Liver (tissue), 9 donors: ENCODE results near the gene TJP3. TPM values are rescaled to one million over a fixed set of nuclear protein-coding genes. Genes with fewer than 3 reads are reported as not detected.

Experiments used
- DNase-seq: peaks from one replicate; pipeline ENCODE4 v3.0.0-alpha.2; 2017; ENCODE audit warnings: low spot score
- H3K27ac ChIP-seq, 2 donors: one replicate each; pipeline ENCODE4 v1.7.0; 2013; ENCODE audit warnings: inconsistent platforms in 2 of 2, low read length in 2 of 2, control low read depth in 1 of 2, low read depth in 1 of 2, mild to moderate bottlenecking in 1 of 2
- H3K27me3 ChIP-seq, 4 donors: one replicate each; pipeline versions ENCODE4 v1.6.1 to v1.7.0; 2013; ENCODE audit warnings: low read length in 3 of 4, inconsistent platforms in 1 of 4, mild to moderate bottlenecking in 1 of 4, moderate library complexity in 1 of 4; ENCODE audit not compliant: control insufficient read depth in 4 of 4, insufficient read depth in 4 of 4
- H3K36me3 ChIP-seq, 4 donors: one replicate each; pipeline versions ENCODE4 v1.6.1 to v1.7.0; 2013; ENCODE audit warnings: low read length in 3 of 4, mild to moderate bottlenecking in 3 of 4, low read depth in 1 of 4, moderate library complexity in 1 of 4; ENCODE audit not compliant: control insufficient read depth in 4 of 4, insufficient read depth in 3 of 4
- H3K4me1 ChIP-seq, 4 donors: one replicate each; pipeline versions ENCODE4 v1.6.1 to v1.7.0; 2013; ENCODE audit warnings: low read length in 3 of 4, mild to moderate bottlenecking in 3 of 4, moderate library complexity in 1 of 4; ENCODE audit not compliant: control insufficient read depth in 4 of 4, insufficient read depth in 4 of 4
- H3K4me3 ChIP-seq, 3 donors: one replicate each; pipeline versions ENCODE4 v1.6.1 to v1.7.0; 2013; ENCODE audit warnings: low read length in 3 of 3, control low read depth in 1 of 3, low read depth in 1 of 3, mild to moderate bottlenecking in 1 of 3
- H3K9ac ChIP-seq, 2 donors: one replicate each; pipeline ENCODE4 v1.7.0; 2013; ENCODE audit warnings: low read length in 2 of 2, mild to moderate bottlenecking in 2 of 2, moderate library complexity in 2 of 2, control low read depth in 1 of 2, low read depth in 1 of 2
- H3K9me3 ChIP-seq, 4 donors: one replicate each; pipeline versions ENCODE4 v1.6.1 to v1.7.0; 2013; ENCODE audit warnings: low read length in 3 of 4; ENCODE audit not compliant: control insufficient read depth in 4 of 4
- EGR1 ChIP-seq, 2 donors: IDR thresholded peaks; 2 replicates each; pipeline ENCODE4 v1.6.1; 2016 to 2018; ENCODE audit warnings: antibody characterized with exemption in 2 of 2, low read depth in 2 of 2
- FOXA2 ChIP-seq: IDR thresholded peaks from 2 replicates; pipeline ENCODE4 v1.6.1; 2016; ENCODE audit warnings: antibody characterized with exemption
- GABPA ChIP-seq, 2 donors: IDR thresholded peaks in 1 of 2; conservative IDR thresholded peaks in 1 of 2; 2 replicates each; pipeline ENCODE4 v1.6.1; 2016; ENCODE audit warnings: antibody characterized with exemption in 2 of 2, mild to moderate bottlenecking in 1 of 2, moderate library complexity in 1 of 2
- HNF4A ChIP-seq, 2 donors: conservative IDR thresholded peaks; 2 replicates each; pipeline ENCODE4 v1.6.1; 2016; ENCODE audit warnings: antibody characterized with exemption in 2 of 2, mild to moderate bottlenecking in 2 of 2
- HNF4G ChIP-seq: IDR thresholded peaks from 2 replicates; pipeline ENCODE4 v1.6.1; 2016; ENCODE audit warnings: antibody characterized with exemption
- JUND ChIP-seq, 2 donors: IDR thresholded peaks; 2 replicates each; pipeline ENCODE4 v1.6.1; 2016; ENCODE audit warnings: antibody characterized with exemption in 2 of 2
- MAX ChIP-seq: IDR thresholded peaks from 2 replicates; pipeline ENCODE4 v1.6.1; 2016; ENCODE audit warnings: antibody characterized with exemption
- NR2F2 ChIP-seq: IDR thresholded peaks from 2 replicates; pipeline ENCODE4 v1.6.1; 2016; ENCODE audit warnings: antibody characterized with exemption
- REST ChIP-seq: IDR thresholded peaks from 2 replicates; pipeline ENCODE4 v1.6.1; 2016; ENCODE audit warnings: antibody characterized with exemption, mild to moderate bottlenecking
- RXRA ChIP-seq, 2 donors: IDR thresholded peaks; 2 replicates each; pipeline ENCODE4 v1.6.1; 2017 to 2018; ENCODE audit warnings: antibody characterized with exemption in 2 of 2, mild to moderate bottlenecking in 1 of 2
- SP1 ChIP-seq: IDR thresholded peaks from 2 replicates; pipeline ENCODE4 v1.6.1; 2018; ENCODE audit warnings: antibody characterized with exemption, mild to moderate bottlenecking
- TAF1 ChIP-seq: conservative IDR thresholded peaks from 2 replicates; pipeline ENCODE4 v1.6.1; 2016; ENCODE audit warnings: antibody characterized with exemption, mild to moderate bottlenecking
- YY1 ChIP-seq: IDR thresholded peaks from 2 replicates; pipeline ENCODE4 v1.6.1; 2016; ENCODE audit warnings: antibody characterized with exemption, mild to moderate bottlenecking
- ZBTB33 ChIP-seq: IDR thresholded peaks from 2 replicates; pipeline ENCODE4 v1.6.1; 2016; ENCODE audit warnings: antibody characterized with exemption
- WGBS: extraction: QIAGEN DNeasy Blood & Tissue Kit; methylation state at CpG from one replicate; pipeline ENCODE4 v1.1.7; 2013; 5-methylcytosine and 5-hydroxymethylcytosine counted together
- polyA plus RNA-seq, 2 donors: library from polyadenylated mRNA; stranded (reverse) in 1 of 2; unstranded in 1 of 2; fragments of 200-250 nt in 1 of 2; fragments of >200 nt in 1 of 2; fragmentation: Nextera tagmentation in 1 of 2; extraction: Ambion mirVana in 1 of 2; gene quantifications; one replicate each; pipeline versions ENCODE4 v1.2.1 to v1.2.3, GENCODE V29; 2013 to 2015
- total RNA-seq, 2 donors: library from RNA; depleted of rRNA; stranded (reverse); fragments of >200 nt; gene quantifications; one replicate each; pipeline ENCODE4 v1.2.3, GENCODE V29; 2014
- TF ChIP-seq, protein P1 (sequence below): fragments of 150-350 bp; IDR thresholded peaks from 2 replicates; pipeline ENCODE4 v1.5.1; 2017; ENCODE audit warnings: improper control_type of control experiment, low read depth, low read length; ENCODE audit not compliant: missing input control
- TF ChIP-seq, protein P2 (sequence below): IDR thresholded peaks from 2 replicates; pipeline ENCODE4 v1.6.1; 2016; ENCODE audit warnings: antibody characterized with exemption
- donor health status: healthy.
- donor health status: healthy.
- donor health status: healthy.
- donor health status: healthy.
- donor health status: healthy.

Gene TJP3
- total and polyA plus RNA-seq, 4 donors, result 6.0 to 9.8 (median 6.7) TPM

DNA sequence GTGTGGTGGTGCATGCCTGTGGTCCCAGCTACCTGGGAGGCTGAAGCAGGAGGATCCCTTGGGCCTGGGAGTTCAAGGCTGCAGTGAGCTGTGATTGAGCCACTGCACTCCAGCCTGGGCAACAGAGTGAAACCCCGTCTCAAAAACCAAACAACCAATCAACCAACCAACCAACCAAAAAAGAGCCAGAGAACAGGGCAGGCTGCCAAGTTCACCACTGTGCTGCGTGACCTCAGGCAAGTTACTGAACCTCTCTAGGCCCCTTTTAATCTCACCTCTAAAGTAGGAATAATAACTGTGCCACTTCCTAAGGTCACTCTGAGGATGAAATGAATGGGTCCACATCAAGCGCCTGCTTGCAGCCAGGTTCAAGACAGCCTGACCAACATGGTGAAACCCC lies 16.9 kb downstream of the TJP3 start:
- H3K36me3 ChIP-seq, result no peaks in the 10 kb centered on the region
- no peak overlapping the region for H3K9ac ChIP-seq
- WGBS, result 79% methylated on average over 3 of the region's 3 CpGs
- no peaks in the 10 kb centered on the region for H3K9me3 ChIP-seq
- H3K27me3 ChIP-seq, result no peaks in the 10 kb centered on the region
- H3K4me1 ChIP-seq, result peaks cover 3 to 12% (median 11%) of the 10 kb centered on the region in 4 donors
- DNase-seq, result no peak
- H3K27ac ChIP-seq, result no peak overlapping the region
- TF ChIP-seq NR2F2, result no peak
- TF ChIP-seq HNF4A (conservative IDR thresholded peaks at IDR 0.05), result no peak
- no peak for TF ChIP-seq ZBTB33
- TF ChIP-seq RXRA (IDR thresholded peaks at IDR 0.05), result no peak
- no peak for TF ChIP-seq GABPA (IDR thresholded peaks at IDR 0.05 in 1 of 2, conservative IDR thresholded peaks at IDR 0.05 in 1 of 2)
- no peak for TF ChIP-seq YY1
- no peak for TF ChIP-seq EGR1 (IDR thresholded peaks at IDR 0.05; ENCODE audit: low read depth in 2 of 2)
- TF ChIP-seq FOXA2, result no peak
- no peak for TF ChIP-seq SP1
- TF ChIP-seq TAF1, result no peak
- TF ChIP-seq, protein P1, sequence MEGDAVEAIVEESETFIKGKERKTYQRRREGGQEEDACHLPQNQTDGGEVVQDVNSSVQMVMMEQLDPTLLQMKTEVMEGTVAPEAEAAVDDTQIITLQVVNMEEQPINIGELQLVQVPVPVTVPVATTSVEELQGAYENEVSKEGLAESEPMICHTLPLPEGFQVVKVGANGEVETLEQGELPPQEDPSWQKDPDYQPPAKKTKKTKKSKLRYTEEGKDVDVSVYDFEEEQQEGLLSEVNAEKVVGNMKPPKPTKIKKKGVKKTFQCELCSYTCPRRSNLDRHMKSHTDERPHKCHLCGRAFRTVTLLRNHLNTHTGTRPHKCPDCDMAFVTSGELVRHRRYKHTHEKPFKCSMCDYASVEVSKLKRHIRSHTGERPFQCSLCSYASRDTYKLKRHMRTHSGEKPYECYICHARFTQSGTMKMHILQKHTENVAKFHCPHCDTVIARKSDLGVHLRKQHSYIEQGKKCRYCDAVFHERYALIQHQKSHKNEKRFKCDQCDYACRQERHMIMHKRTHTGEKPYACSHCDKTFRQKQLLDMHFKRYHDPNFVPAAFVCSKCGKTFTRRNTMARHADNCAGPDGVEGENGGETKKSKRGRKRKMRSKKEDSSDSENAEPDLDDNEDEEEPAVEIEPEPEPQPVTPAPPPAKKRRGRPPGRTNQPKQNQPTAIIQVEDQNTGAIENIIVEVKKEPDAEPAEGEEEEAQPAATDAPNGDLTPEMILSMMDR, result no peak
- no peak overlapping the region for H3K4me3 ChIP-seq

GRCh38 chr19:3725640-3726310 lies 17.6 kb downstream of the TJP3 start:
- TF ChIP-seq FOXA2, result no peak
- TF ChIP-seq TAF1, result no peak
- TF ChIP-seq REST, result no peak
- TF ChIP-seq ZBTB33, result no peak
- TF ChIP-seq JUND (IDR thresholded peaks at IDR 0.05), result no peak
- no peak for TF ChIP-seq HNF4A (conservative IDR thresholded peaks at IDR 0.05)
- no peak for TF ChIP-seq HNF4G
- TF ChIP-seq MAX, result no peak
- TF ChIP-seq, protein P2, sequence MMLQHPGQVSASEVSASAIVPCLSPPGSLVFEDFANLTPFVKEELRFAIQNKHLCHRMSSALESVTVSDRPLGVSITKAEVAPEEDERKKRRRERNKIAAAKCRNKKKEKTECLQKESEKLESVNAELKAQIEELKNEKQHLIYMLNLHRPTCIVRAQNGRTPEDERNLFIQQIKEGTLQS, result no peak
- no peak for TF ChIP-seq YY1
- no peak for TF ChIP-seq GABPA (IDR thresholded peaks at IDR 0.05 in 1 of 2, conservative IDR thresholded peaks at IDR 0.05 in 1 of 2)
- TF ChIP-seq RXRA (IDR thresholded peaks at IDR 0.05), result no peak
- Histone ChIP-seq H3K27me3 (no peaks in the 10 kb centered on the region), H3K9me3 (no peaks in the 10 kb centered on the region), H3K4me1 (peaks cover 3 to 7% (median 6%) of the 10 kb centered on the region in 4 donors), H3K9ac (no peak overlapping the region), H3K4me3 (no peak overlapping the region), H3K36me3 (no peaks in the 10 kb centered on the region), H3K27ac (no peak overlapping the region)
- 66% methylated on average over 14 of the region's 14 CpGs for WGBS
- DNase-seq, result no peak
